GM18519 (cell line): ENCODE results near the gene ENPP6.
A peak's percentile ranks its signal among the peaks of the same experiment; 100 is the strongest.

Source experiments
- ATAC-seq: cut with Tn5 transposase; IDR thresholded peaks from one replicate; pipeline ENCODE4 v1.9.1; 2021; ENCODE audit warnings: mild to moderate bottlenecking, moderate library complexity; ENCODE audit not compliant: unreplicated experiment, low FRiP score

The ENPP6 gene

DNA sequence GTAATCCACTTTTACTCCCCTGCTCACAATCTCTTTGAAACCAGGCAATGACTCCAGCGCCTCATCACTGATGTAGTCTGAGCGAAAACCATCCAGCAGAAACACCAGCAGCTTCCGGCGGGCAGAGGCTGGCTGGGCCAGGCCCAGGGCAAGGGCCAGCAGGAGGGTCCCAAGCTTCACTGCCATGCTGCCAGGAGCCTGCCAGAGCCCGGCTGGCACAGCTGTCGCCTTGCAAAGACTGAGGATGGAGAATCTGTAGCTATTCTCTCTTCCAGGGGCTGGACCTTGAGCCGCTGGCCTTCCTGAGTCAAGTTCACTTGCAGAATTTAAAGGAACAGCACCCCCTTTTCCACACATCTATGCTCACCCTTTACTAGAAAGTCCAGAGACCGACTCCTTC, at the start of gene ENPP6:
ENPP6 (minus strand) TSS at position 240 of the 400 bp plus-strand sequence; CDS start at position 186, 54 bp downstream.
- no peak for ATAC-seq

DNA sequence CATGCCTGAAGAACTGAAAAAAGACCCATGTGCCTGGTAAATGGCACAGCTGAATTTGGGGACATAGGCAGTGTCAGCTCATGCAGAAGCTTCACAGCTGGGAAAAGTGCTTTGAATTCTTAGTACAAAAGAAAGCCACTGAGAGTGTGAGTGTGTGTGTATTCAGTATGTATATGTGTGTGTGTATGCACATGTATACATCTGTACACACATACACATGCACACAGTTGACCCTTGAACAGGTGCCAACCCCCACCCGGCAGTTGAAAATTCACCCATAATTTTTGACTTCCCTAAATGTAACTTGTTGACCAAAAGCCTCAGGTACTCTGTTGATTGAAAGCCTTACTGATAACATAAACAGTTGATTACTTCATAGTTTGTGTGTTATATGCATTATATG, 49.5 kb upstream of the ENPP6 start:
- no peak for ATAC-seq

DNA sequence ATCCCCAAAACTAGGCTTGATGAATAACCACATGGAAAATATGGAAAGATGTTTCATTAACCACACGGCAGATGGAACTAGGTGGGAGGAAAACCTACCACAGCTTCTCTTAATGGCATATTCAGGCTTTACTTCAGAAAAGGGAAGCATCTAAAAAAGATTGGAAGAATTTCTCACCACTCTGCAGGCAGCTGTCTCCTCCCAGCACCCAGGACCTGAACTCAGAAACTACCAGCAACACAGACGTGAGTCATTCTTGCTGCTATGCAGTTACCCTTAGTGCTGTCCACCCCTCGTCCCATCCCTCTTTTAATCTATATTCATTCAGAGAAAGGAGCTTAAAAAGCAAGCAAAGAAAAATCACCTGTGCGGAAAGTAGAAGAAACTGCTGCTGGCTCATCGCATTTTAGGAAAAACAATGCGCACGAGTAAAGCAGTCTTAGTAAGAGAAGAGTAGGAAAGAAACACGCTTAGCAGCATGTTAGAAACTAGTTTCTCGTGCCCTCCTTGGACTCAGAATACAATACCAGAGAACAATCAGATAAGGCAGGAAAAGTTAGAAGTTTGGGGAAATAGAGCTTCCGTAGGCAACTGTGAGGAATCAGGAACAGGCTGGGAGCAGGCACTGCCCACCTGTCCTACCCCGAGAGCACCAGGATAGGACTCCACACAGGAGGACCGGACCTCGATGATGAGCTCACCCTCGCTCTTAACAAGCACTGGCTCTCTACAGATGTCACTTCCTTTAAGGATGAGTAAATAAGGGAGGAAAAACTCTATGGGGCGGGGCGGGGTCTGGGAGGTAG, 48.1 kb upstream of the ENPP6 start:
- peak; percentile 26 for ATAC-seq

DNA sequence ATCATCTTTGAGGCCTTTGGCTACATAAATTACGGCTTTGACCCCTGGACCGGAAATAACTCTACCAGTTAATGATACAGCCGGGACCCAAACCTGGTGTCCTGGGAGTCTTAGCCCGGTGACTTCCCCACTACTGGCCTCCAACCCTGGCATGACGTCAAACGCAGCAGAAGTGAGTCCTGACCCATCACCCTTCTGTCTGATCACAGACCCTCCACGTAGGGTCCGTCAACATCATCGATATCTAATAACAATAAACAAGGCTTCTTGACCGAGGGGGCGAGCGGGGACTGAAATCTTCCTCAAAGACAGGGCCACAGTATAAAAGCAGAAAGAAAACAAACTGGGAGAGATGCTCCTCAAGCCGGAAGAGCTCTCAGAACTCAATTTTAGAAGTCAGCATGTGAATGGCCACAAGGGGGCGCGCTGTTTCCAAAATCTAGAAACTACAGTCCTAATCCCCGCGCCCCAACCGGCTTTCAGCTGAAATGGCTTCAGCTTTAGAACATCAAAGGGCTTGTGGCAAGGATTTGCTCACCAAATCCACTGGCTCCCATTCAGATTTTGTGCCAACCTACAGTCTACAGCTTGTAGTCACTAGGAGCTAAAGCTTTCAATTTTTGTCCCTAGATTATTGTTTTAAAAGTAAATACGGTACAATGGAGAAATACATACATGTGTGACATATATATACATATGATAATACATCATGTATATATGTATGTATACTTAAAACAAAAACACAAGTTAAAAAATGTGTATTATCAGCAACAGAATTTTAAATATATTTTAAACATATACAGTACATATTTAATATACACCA, 46.4 kb upstream of the ENPP6 start:
- ATAC-seq = no peak

DNA sequence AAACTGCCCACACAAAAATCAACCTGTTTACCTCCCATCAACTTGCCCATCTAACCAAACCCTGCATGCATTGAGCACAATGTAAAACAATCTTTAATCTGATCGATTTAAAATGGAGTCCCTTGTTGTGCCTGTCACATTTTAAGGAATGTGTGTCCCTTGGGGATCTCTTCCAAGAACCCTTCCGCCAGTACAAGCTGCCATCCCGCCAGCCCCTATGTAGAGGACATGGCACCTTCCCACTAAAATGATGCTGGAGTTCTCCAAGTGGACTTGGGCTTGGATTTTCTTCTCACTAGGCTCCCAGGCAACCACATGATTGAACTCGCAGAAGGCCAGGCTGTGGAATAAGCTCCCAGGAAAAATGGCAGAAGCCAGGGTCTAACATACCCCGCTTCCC, 45.8 kb upstream of the ENPP6 start:
- no peak for ATAC-seq

DNA sequence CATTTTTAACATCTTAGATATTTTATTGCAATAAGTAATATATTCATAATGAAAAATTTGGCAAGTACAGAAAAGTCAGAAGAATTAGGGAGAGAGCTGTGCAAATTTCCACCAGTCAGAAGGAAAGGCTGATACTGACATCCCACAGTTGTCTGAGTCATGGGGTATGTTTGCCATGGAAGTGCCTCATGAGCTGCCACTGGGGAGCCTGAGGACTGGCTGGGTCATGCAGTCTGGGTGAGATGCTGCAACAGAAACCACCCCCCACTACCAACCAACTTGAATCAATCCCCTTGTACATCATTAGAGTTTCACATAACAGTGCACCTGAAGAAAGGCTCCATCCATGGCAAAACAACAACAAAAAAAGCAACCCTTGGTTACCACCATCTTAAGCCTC, 45.2 kb upstream of the ENPP6 start:
- ATAC-seq = no peak

DNA sequence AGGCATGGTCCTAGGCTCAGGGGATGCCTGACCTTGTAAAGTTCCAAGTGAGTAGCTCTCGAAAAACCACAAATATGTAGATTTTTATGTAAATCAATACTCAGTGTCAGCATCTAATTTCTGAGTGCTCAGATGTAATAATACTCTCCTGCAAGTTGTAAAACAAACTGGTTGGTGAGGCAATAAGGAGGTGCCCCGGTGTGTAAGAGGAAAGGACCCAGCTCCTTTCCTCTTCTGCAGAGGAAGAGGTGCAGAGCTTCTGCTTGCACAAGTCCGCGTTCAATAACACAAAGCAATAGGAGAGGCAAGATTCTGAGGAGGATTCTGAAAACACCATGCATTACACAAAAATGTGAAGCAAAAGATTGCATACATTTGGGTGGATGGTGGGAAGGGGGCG, 43.6 kb upstream of the ENPP6 start:
- ATAC-seq = no peak

DNA sequence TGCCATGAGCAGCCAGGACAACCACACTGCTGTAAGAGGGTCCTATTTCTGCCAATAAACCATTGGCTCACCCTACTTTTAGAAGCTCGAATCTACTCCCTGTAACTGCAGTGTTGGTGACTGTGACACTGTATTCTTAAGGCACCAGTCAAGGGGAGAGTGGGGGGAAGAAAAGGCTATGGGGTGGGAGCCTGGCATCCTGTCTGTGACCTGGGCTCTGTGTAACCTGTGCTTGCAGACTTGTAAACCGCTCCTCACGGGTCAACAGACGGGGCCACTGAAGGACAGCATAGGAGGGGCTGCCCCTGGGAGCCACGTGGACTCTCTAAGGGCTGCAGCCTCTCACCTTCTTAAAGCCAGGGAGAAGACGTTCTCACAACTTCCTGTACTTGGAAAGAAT, 42.2 kb upstream of the ENPP6 start:
- no peak for ATAC-seq

DNA sequence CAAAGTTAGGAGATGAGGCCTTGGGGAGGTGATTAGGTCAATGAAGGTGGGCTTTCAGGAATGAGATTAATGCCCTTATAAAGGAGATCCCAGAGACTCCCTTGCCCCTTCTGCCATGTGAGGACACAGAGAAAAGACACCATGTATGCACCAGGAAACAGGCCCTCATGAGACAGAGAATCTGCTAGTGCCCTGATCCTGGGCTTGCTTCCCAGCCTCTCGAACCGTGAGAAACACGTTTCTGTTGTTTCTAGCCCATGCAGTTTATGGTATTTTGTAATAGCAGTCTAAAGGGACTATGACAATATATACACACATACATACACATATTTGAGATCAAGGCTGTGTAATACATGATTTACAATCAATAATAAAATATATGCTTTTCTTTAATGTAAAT, 41.4 kb upstream of the ENPP6 start:
- ATAC-seq = no peak

DNA sequence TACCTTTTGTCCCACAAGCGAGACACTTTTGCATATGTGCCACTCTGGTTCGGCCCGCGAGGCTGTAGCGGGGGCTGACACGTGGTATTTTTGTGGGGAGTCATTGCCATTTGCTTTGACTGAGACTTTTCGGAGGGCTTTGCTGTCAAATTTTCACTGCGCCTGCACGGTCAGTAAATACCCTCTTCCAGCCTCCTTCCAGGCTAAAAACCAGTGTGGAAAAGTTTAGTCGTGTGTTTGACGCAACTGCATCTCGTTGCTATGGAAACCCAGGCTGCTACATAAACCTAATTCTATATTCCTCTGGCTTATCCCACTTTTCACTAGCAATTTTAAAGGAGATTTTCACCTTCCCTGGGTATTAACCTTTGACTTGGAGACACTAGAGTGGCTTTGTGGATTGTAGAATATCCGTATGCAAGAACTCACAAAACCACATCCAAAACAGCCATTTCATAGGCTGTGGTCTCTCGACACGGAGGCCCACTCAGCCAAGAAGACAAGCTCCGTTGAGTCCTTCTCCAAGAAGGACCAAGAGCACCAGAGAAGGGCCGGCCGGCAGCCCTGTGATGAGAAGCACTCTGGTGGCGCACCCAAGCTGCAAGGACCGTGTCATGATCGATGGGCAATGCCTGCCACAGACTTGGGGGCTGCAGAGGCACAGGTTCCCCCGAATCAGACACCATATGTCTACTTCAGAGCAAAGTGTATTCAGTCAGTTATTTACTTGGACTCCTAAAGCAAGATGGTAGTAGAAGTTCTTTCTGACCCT, 38.4 kb upstream of the ENPP6 start:
- ATAC-seq = no peak

DNA sequence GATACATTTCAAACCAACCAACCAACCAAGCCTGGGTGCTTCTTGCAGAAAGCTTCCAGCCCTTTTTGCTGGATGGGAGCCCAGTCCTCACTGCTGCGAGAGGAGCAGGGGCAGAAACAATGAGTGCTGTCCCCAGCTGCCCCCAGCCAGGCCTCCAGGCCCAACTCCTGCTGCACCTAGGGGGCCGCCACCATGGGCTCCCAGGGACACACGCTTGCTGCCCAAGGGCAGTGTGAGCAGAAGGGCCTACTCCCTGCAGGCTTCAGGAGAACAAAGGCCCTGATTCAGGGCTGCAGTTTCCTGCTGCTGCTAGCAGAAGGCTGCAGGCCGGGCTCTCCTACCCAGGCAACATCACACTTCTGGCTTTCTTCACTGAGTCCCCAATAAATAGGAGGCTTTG, 37.7 kb upstream of the ENPP6 start:
- no peak for ATAC-seq

DNA sequence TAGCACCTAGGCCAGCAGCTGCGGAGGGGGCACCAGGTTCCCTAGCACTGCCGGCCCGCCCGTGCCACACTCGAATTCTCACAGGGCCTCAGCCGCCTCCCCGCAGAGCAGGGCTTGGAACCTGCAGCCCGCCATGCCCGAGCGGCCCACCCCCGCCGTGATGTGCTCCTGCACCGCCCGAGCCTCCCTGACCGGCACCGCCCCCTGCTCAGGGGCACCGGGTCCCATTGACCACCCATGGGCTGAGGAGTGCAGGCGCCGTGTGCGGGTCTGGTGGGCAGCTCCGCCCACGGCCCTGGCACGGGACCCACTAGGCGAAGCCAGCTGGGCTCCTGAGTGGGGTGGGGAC, 35.4 kb upstream of the ENPP6 start:
- no peak for ATAC-seq

DNA sequence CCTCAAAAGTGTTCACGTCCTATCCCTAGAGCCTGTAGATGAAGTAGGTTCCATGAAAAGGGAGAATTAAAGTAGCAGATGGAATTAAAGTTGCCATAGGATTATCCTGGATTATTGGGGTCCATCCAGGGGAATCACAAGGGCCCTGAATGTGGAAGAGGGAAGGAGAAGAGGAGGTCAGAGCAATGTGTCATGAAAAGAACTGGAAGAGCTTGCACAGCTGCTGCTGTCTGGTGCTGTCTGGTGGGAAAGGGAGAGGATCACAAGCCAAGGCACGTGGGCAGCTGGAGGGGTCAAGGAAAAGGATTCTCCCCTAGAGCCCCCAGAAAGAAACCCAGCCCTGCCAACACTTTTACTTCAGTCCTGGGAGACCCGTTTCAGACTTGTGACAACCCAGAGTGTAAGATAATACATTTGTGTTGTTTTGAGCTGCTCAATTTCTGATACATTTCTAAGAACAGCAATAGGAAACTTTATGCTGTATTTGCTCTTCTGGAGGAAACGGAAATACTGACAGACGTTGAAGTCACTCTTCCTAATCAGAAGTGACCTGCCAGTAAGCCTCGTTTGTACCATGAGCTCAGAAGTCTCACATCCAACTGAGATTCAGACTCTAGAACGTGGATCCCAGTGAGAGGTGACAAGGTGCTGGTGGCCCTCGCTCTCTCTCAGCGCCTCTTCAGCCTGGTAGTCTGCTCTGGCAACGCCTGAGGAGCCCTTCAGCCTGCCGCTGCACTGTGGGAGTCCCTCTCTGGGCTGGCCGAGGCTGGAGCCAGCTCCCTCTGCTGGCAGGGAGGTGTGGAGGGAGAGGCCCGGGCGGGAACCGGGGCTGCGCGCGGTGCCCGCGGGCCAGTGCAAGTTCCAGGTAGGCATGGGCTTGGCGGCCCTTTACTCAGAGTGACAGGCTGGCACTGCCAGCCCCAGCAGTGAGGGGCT, 34.7 kb upstream of the ENPP6 start:
- ATAC-seq = no peak

DNA sequence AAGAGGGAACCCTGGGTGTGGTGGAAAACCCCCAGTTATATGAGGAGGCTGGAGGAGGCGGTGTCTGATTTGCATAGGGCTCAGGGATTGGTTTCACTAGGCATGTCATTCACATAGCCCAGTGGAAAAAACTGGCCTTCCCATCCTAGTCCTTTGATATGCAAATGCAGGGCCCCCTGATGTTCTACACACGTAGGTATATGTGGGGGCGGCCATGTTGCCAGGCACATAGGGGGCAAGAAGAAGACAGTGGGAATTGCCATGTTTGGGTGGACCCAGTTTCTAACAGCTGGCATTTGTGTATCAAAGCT, 34.0 kb upstream of the ENPP6 start:
- ATAC-seq = no peak

DNA sequence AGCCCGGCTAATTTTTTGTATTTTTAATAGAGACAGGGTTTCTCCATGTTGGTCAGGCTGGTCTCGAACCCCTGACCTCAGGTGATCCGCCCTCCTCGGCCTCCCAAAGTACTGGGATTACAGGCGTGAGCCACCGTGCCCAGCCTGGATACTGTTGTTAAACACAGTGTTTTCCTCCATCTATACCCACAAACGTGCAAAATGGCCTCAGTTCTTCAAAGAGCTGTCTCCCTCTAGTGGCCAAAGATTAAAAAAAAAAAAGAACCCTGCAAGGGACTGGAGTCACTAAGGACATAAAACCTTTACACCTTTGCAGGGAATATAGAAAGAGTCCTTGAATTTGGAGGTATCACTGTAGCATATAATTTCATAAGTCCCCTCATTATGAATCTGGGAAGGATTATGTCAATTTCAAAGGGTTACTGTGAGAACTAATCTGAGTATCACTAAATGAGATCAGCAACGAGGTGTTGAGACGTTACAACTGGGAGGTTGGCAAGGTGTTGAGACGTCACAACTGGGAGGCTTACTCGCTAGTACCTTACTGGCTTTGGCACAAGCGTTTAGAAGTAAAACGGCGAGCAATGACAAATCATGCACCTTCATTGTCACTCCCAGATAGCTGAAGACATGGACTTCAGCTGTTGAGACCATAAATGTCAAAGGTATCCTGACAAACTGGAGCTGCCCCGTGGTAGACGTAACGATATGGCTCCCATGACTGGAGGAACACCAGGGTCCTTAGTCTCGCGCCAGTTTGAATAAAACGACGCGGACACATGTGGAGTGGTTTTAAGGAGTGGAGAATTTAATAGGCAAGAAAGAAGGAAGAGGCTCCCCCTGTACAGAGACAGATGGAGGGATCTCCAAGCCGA, 33.4 kb upstream of the ENPP6 start:
- no peak for ATAC-seq

DNA sequence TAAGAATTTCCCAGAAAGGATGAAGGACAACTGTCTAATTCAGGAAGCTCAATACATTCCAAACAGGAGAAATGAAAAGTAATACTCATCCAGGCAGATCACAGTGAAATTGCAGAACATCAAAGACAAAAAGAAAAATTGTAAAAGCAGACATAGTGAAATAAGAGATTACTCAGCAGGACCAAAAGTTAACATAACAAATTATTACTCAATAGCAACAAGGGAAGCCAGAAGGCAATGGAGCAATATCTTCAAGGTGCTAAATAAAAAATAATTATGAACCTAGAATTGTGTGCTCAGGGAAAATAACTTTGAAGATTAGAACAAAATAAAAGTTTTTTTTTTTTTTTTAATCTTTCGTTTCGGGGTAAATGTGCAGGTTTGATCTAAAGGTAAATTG, 30.5 kb upstream of the ENPP6 start:
- ATAC-seq = no peak

DNA sequence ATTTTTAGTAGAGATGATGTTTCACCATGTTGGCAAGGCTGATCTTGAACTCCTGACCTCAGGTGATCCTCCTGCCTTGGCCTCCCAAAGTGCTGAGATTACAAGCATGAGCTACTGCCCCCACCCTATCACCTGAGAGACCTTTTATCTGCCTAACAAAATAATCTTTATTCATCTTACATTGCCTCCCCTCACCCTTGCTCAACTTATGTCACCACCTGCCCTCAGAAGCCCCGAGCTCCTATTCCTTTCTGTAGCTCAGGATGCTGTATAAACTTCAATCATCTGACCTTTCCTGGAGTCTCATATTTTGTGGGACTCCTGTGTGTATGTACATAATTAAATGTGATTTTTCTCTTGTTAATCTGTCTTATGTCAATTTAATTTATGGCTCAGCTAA, 29.7 kb upstream of the ENPP6 start:
- no peak for ATAC-seq

DNA sequence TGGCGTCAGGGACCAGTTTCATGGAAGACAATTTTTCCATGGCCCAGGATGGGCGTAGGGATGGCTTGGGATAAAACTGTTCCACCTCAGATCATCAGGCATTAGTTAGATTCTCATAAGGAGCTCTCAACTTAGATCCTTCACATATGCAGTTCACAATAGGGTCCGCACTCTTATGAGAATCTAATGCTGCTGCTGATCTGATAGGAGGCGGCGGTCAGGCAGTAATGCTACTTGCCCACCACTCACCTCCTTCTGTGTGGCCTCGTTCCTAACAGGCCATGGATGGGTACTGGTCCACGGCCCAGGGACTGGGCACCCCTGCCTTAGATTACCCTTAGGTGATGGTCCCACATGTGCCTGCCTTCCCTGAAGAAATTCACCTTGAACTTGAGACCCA, 28.8 kb upstream of the ENPP6 start:
- no peak for ATAC-seq

DNA sequence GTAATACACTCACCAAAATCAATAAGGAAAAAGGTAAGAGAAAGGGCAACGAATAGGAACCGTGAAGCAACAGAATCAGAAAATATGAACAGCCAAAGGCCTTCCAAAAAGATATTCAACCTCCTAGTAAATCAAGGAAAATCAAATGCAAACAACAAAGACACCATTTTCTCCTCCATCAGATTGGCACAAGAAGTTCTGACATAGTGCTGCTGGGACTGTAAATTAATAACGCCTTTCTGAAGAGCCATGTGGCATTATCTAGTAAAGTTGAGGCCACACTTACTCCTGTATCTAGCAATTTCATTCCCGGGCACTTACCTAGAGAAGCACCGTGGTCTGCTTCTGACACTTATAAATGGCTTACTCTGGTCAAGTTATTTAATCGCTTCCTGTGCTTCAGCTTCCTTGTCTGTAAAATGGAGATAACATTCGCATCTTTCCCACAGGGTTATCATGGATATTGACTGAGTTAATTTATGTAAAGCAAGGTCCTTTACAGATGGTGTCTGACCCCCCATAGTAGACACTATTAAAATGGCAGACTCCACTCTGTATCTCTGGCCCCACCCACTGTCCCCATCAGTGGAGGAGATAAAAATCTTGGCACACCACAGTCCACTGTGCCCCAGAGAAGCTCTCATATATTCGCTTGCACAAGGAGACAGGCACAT, 20.5 kb upstream of the ENPP6 start:
- no peak for ATAC-seq
